ENCODE results near the gene LHPP.

The LHPP gene

GRCh38 chr10:124482876-124483275, 21.3 kb downstream of the LHPP start:
- Histone ChIP-seq H3K4me3 (replicated peaks; ENCODE audit: insufficient read depth, low read length) (no peak overlapping the region), H3K27ac (replicated peaks) (no peak overlapping the region), H3K27me3 (ENCODE audit: insufficient read depth, poor library complexity, severe bottlenecking) (no peaks in the 10 kb centered on the region)
- TF ChIP-seq CTCF (IDR thresholded peaks at IDR 0.05; ENCODE audit: insufficient read depth, low read length) (no peak), REST (IDR thresholded peaks at IDR 0.05; ENCODE audit: insufficient replicate concordance, low read depth) (no peak), SPI1 (IDR thresholded peaks at IDR 0.05; ENCODE audit: borderline replicate concordance, low read depth) (no peak), POLR2AphosphoS5 (IDR thresholded peaks at IDR 0.05; ENCODE audit: low read depth) (no peak), GABPA (IDR thresholded peaks at IDR 0.05; ENCODE audit: low read depth) (no peak)
- no peak for DNase-seq (ENCODE audit: low read depth in 1 of 2, low spot score in 1 of 2)

- H3K4me3 ChIP-seq (replicated peaks; ENCODE audit: insufficient read depth, low read length): no peak overlapping the region
- DNase-seq (ENCODE audit: low read depth in 1 of 2, low spot score in 1 of 2): no peak
- no peaks in the 10 kb centered on the region for H3K27me3 ChIP-seq (ENCODE audit: insufficient read depth, poor library complexity, severe bottlenecking)
- H3K27ac ChIP-seq (replicated peaks): no peak overlapping the region
- TF ChIP-seq GABPA (IDR thresholded peaks at IDR 0.05; ENCODE audit: low read depth) (no peak), SPI1 (IDR thresholded peaks at IDR 0.05; ENCODE audit: borderline replicate concordance, low read depth) (no peak), POLR2AphosphoS5 (IDR thresholded peaks at IDR 0.05; ENCODE audit: low read depth) (no peak), CTCF (IDR thresholded peaks at IDR 0.05; ENCODE audit: insufficient read depth, low read length) (no peak), REST (IDR thresholded peaks at IDR 0.05; ENCODE audit: insufficient replicate concordance, low read depth) (no peak)
Measured at GRCh38 chr10:124484031-124484430, 22.4 kb downstream of the LHPP start.

GRCh38 chr10:124484661-124485060, 23.0 kb downstream of the LHPP start:
- TF ChIP-seq POLR2AphosphoS5 (IDR thresholded peaks at IDR 0.05; ENCODE audit: low read depth) (no peak), CTCF (IDR thresholded peaks at IDR 0.05; ENCODE audit: insufficient read depth, low read length) (no peak)
- DNase-seq (ENCODE audit: low read depth in 1 of 2, low spot score in 1 of 2): no peak

GRCh38 chr10:124486635-124487034, 25.0 kb downstream of the LHPP start:
- TF ChIP-seq REST (IDR thresholded peaks at IDR 0.05; ENCODE audit: insufficient replicate concordance, low read depth) (no peak), POLR2AphosphoS5 (IDR thresholded peaks at IDR 0.05; ENCODE audit: low read depth) (no peak), SPI1 (IDR thresholded peaks at IDR 0.05; ENCODE audit: borderline replicate concordance, low read depth) (no peak), CTCF (IDR thresholded peaks at IDR 0.05; ENCODE audit: insufficient read depth, low read length) (no peak), GABPA (IDR thresholded peaks at IDR 0.05; ENCODE audit: low read depth) (no peak)
- Histone ChIP-seq H3K4me3 (replicated peaks; ENCODE audit: insufficient read depth, low read length) (no peak overlapping the region), H3K27ac (replicated peaks) (no peak overlapping the region), H3K27me3 (ENCODE audit: insufficient read depth, poor library complexity, severe bottlenecking) (no peaks in the 10 kb centered on the region)
- no peak for DNase-seq (ENCODE audit: low read depth in 1 of 2, low spot score in 1 of 2)

More at GRCh38 chr10:124484661-124485060, 23.0 kb downstream of the LHPP start:
- no peaks in the 10 kb centered on the region for H3K27me3 ChIP-seq (ENCODE audit: insufficient read depth, poor library complexity, severe bottlenecking)
- H3K4me3 ChIP-seq (replicated peaks; ENCODE audit: insufficient read depth, low read length): no peak overlapping the region
- H3K27ac ChIP-seq (replicated peaks): no peak overlapping the region
